Measurements from ENCODE around the gene IFT20.

The IFT20 gene

DNA sequence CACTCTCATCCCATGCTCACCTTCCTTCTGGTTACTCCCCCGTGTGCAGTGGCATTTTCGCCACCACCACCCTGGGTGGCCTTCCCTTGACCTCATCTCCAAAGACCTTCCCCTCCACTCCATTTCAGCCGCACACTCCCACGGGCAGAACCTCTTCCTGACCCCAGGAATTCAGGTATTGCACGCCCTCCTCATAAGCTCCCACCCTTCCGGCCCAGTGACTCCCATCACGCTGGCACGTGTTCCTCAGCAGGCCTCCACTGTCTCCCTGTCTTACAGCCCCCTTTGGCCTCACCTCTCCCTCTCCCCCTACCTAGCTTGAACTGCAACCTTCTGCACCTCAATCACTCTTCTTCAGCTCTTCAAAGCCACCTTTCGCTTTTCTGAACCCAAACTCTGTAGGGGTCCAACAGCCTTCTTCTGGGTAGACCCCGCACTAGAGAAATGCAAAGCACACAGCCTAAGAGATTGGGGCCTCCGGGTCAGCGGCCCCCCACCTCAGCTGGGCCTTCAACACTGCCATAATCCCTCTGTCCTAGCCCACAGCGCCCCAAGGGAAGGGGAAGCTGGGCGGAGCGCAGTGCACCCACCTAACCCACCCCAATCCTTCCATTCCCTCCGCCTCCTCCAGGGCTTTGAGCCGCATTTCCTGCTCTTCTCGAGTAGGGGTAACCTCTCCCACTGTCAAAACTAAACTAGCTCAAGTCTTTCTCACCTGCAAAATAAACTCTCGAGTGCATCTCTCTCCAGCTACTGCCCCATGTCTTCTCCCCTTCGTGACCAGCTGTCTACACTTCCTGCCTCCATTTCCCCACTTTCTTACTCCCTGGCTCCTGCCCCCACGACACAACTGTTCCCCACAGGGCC is 17.9 kb downstream of the IFT20 start:
- Mint-ChIP-seq H3K36me3 (ENCODE audit: low read depth) (no peaks in the 10 kb centered on the region), H3K4me3 (peak overlapping the region; percentile 88 to 97 (median 95)), H3K4me1 (peaks cover 38% of the 10 kb centered on the region), H3K27ac (peak overlapping the region in 2 of 3 experiments; percentile 15 to 37), H3K9me3 (no peaks in the 10 kb centered on the region), H3K27me3 (ENCODE audit: low read depth) (peaks cover 3% of the 10 kb centered on the region)
- TF ChIP-seq, protein P1, sequence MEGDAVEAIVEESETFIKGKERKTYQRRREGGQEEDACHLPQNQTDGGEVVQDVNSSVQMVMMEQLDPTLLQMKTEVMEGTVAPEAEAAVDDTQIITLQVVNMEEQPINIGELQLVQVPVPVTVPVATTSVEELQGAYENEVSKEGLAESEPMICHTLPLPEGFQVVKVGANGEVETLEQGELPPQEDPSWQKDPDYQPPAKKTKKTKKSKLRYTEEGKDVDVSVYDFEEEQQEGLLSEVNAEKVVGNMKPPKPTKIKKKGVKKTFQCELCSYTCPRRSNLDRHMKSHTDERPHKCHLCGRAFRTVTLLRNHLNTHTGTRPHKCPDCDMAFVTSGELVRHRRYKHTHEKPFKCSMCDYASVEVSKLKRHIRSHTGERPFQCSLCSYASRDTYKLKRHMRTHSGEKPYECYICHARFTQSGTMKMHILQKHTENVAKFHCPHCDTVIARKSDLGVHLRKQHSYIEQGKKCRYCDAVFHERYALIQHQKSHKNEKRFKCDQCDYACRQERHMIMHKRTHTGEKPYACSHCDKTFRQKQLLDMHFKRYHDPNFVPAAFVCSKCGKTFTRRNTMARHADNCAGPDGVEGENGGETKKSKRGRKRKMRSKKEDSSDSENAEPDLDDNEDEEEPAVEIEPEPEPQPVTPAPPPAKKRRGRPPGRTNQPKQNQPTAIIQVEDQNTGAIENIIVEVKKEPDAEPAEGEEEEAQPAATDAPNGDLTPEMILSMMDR (IDR thresholded peaks at IDR 0.05; ENCODE audit: unreplicated experiment in 3 of 3) = no peak

GRCh38 chr17:28315846-28316705 is 19.2 kb downstream of the IFT20 start:
- H3K36me3 Mint-ChIP-seq (ENCODE audit: low read depth) = no peaks in the 10 kb centered on the region
- H3K27me3 Mint-ChIP-seq (ENCODE audit: low read depth) = no peaks in the 10 kb centered on the region
- TF ChIP-seq, protein P1 (IDR thresholded peaks at IDR 0.05; ENCODE audit: unreplicated experiment in 3 of 3) = no peak
- H3K9me3 Mint-ChIP-seq = no peaks in the 10 kb centered on the region
- H3K4me1 Mint-ChIP-seq = peaks cover 30% of the 10 kb centered on the region
- H3K27ac Mint-ChIP-seq = no peak overlapping the region
- peak overlapping the region in 2 of 3 experiments; percentile 6 to 17 for H3K4me3 Mint-ChIP-seq

GRCh38 chr17:28313841-28314240 is 21.4 kb downstream of the IFT20 start:
- H3K9me3 Mint-ChIP-seq = no peaks in the 10 kb centered on the region
- TF ChIP-seq, protein P1 (IDR thresholded peaks at IDR 0.05; ENCODE audit: unreplicated experiment in 3 of 3) = no peak
- H3K4me1 Mint-ChIP-seq = peaks cover 11% of the 10 kb centered on the region
- H3K4me3 Mint-ChIP-seq = no peak overlapping the region
- no peak overlapping the region for H3K27ac Mint-ChIP-seq
- H3K27me3 Mint-ChIP-seq (ENCODE audit: low read depth) = no peaks in the 10 kb centered on the region
- no peaks in the 10 kb centered on the region for H3K36me3 Mint-ChIP-seq (ENCODE audit: low read depth)

DNA sequence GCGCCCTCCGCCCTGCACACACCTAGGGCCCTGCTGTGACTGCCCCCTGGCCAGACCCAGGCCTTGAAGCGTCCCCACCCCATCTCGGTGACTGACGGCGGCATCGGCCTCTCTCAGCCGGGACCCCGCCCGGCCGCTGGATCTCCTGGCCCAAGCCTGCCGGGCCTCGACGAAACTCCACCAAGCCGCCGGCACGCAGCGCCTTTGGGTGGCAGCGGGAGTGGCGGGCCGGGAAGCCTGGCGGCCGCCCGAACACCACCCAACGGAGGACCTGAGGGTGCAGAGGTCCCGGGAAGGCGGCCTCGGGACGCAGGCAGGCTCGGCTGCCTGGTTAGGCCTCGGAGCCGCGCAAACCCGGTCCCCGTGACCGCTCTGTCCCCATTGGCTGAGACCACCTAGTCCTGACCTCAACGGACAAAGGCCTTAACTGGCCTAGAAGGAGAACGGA is 28.3 kb downstream of the IFT20 start:
- no peak overlapping the region for H3K4me3 Mint-ChIP-seq
- no peaks in the 10 kb centered on the region for H3K4me1 Mint-ChIP-seq
- TF ChIP-seq, protein P1 (IDR thresholded peaks at IDR 0.05; ENCODE audit: unreplicated experiment in 3 of 3) = no peak
- no peak overlapping the region for H3K27ac Mint-ChIP-seq
- H3K9me3 Mint-ChIP-seq = no peaks in the 10 kb centered on the region
- no peaks in the 10 kb centered on the region for H3K36me3 Mint-ChIP-seq (ENCODE audit: low read depth)
- H3K27me3 Mint-ChIP-seq (ENCODE audit: low read depth) = no peaks in the 10 kb centered on the region

GRCh38 chr17:28298449-28298848 is 36.8 kb downstream of the IFT20 start:
- no peaks in the 10 kb centered on the region for H3K9me3 Mint-ChIP-seq
- H3K27ac Mint-ChIP-seq = no peak overlapping the region
- H3K36me3 Mint-ChIP-seq (ENCODE audit: low read depth) = no peaks in the 10 kb centered on the region
- no peak overlapping the region for H3K4me3 Mint-ChIP-seq
- peaks cover 5% of the 10 kb centered on the region for H3K27me3 Mint-ChIP-seq (ENCODE audit: low read depth)
- TF ChIP-seq, protein P1 (IDR thresholded peaks at IDR 0.05; ENCODE audit: unreplicated experiment in 3 of 3) = no peak
- no peaks in the 10 kb centered on the region for H3K4me1 Mint-ChIP-seq
